ENCODE data around the gene ZNF35. TPM values are rescaled to one million over a fixed set of nuclear protein-coding genes. Genes with fewer than 3 reads are reported as not detected.

The ZNF35 gene
- total RNA-seq, 1 donor from 2014 or later, result 7.3 TPM

GRCh38 chr3:44678480-44679116 lies 30.1 kb downstream of the ZNF35 start:
- ATAC-seq, result no peak
- intact Hi-C loops (cut with DNase I), result no loop called here
- DNase-seq (ENCODE audit: missing footprints), result peak; percentile 69

GRCh38 chr3:44680921-44681455 lies 32.5 kb downstream of the ZNF35 start:
- ATAC-seq (no peak), DNase-seq (ENCODE audit: missing footprints) (no peak)
- intact Hi-C loops (cut with DNase I), result no loop called here

GRCh38 chr3:44682182-44682896 lies 33.8 kb downstream of the ZNF35 start:
- ATAC-seq, result no peak
- no peak for DNase-seq (ENCODE audit: missing footprints)
- intact Hi-C loops (cut with DNase I), result no loop called here

- ATAC-seq (peak; percentile 92), DNase-seq (ENCODE audit: missing footprints) (peak; percentile 89)
- intact Hi-C loops (cut with DNase I), result no loop called here
Observed at GRCh38 chr3:44685128-44685800, 36.7 kb downstream of the ZNF35 start.

GRCh38 chr3:44687898-44688297 lies 39.4 kb downstream of the ZNF35 start:
- ATAC-seq, result no peak
- DNase-seq (ENCODE audit: missing footprints), result no peak
- intact Hi-C loops (cut with DNase I), result no loop called here

Other genes starting within 250 kb of the ZNF35 start
- gene ZNF445, start 171.1 kb upstream of the ZNF35 start, total RNA-seq, result 12.7 TPM
- gene ZKSCAN7, start 93.5 kb upstream of the ZNF35 start, total RNA-seq, result 2.1 TPM
- gene ZNF660, start 63.8 kb upstream of the ZNF35 start, total RNA-seq, result 0.49 TPM
- gene ZNF197, start 23.7 kb upstream of the ZNF35 start, total RNA-seq, result 12.1 TPM
- gene ZNF502, start 63.9 kb downstream of the ZNF35 start, total RNA-seq, result 2.4 TPM
- gene ZNF501, start 80.9 kb downstream of the ZNF35 start, total RNA-seq, result 5.4 TPM
- gene KIAA1143, start 112.9 kb downstream of the ZNF35 start, total RNA-seq, result 32.1 TPM
- 1.2 TPM for gene KIF15, start 113.1 kb downstream of the ZNF35 start, total RNA-seq
- 8.8 TPM for gene TMEM42, start 213.2 kb downstream of the ZNF35 start, total RNA-seq
- not detected for gene TGM4, start 225.9 kb downstream of the ZNF35 start, total RNA-seq

Measured in Right ventricle myocardium inferior (tissue), 1 donor.